Measurements from ENCODE around the gene GABRB2. TPM values are rescaled to one million over a fixed set of nuclear protein-coding genes. Genes with fewer than 3 reads are reported as not detected.

GABRB2 gene
- total and polyA plus RNA-seq, 11 donors: 0.04 to 3.8 (median 0.16) TPM; not detected in 7

DNA sequence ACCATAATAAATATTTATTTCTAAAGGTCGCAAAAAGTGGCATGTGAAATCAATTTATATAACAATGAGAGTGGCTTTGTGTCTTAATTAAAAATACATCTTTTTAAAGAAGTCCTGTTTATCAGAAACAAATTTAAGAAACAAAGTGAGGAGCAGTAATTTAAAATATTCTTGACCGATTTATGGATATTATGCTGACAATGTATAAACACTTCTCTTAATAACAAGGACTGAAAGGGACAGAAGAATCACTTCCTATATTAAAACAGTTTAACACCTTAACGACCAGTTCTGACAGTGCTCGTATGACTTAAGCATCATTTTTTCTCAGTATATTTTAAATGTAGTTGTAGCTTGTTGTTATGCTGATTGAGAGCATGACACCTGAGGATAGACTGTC, 149.1 kb downstream of the GABRB2 start:
- DNase-seq (no peak), ATAC-seq (no peak)
- WGBS, 4 donors: 83 to 87% (median 84%) methylated on average over 4 of the region's 4 CpGs
- Histone ChIP-seq H3K36me3 (no peaks in the 10 kb centered on the region), H3K27ac (no peak overlapping the region), H3K27me3 (no peaks in the 10 kb centered on the region), H3K9me3 (no peaks in the 10 kb centered on the region), H3K4me3 (no peak overlapping the region), H3K4me1 (no peaks in the 10 kb centered on the region)
- TF ChIP-seq POLR2A (IDR thresholded peaks at IDR 0.05): no peak
- TF ChIP-seq, protein P1, sequence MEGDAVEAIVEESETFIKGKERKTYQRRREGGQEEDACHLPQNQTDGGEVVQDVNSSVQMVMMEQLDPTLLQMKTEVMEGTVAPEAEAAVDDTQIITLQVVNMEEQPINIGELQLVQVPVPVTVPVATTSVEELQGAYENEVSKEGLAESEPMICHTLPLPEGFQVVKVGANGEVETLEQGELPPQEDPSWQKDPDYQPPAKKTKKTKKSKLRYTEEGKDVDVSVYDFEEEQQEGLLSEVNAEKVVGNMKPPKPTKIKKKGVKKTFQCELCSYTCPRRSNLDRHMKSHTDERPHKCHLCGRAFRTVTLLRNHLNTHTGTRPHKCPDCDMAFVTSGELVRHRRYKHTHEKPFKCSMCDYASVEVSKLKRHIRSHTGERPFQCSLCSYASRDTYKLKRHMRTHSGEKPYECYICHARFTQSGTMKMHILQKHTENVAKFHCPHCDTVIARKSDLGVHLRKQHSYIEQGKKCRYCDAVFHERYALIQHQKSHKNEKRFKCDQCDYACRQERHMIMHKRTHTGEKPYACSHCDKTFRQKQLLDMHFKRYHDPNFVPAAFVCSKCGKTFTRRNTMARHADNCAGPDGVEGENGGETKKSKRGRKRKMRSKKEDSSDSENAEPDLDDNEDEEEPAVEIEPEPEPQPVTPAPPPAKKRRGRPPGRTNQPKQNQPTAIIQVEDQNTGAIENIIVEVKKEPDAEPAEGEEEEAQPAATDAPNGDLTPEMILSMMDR (IDR thresholded peaks at IDR 0.05): no peak
- intact Hi-C loops (cut with DNase I): no loop called here

DNA sequence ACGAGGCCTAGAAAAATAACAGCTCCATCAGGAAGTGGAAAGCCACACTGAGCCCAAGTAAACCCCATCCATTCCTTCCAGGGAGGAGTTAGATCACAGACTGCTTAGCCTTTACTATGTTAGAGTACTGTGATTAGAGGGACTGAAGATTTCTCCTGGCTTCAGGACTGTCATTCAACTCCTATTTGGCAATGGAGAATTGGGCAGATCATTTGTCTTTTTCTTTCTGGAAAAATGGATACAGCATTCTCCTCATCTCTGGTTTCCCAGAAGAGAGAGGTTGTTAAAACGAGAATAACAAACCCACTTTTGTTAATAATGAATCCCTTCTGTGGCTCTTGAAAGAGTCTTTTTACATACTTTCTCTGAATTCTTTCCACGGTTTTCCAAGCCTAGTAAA, 150.4 kb downstream of the GABRB2 start:
- 56 to 60% (median 56%) methylated on average over 3 of the region's 3 CpGs for WGBS, 4 donors
- Histone ChIP-seq H3K27me3 (no peaks in the 10 kb centered on the region), H3K27ac (no peak overlapping the region), H3K4me1 (no peaks in the 10 kb centered on the region), H3K9me3 (no peaks in the 10 kb centered on the region), H3K36me3 (no peaks in the 10 kb centered on the region), H3K4me3 (no peak overlapping the region)
- TF ChIP-seq POLR2A (IDR thresholded peaks at IDR 0.05): no peak
- TF ChIP-seq, protein P1 (IDR thresholded peaks at IDR 0.05): no peak
- ATAC-seq: no peak
- intact Hi-C loops (cut with DNase I): no loop called here
- DNase-seq: no peak

DNA sequence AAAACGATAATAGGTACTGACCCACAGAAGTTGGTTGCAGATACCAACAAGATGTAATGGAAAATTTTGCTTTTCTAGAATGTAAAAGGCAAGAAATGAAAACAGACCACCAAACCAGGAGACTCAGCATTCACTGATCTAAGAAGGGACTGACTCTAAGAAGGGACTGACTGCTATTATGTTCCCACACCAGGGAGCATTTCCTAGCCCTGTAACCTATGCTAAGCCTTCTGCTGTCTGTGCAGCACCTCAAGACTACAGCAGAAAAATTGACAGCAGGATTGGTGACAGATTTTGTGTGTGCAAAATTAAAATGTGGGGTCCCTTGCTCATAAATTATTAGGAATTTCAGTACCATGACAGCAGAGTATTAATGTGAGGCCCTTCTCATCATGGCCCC, 154.8 kb downstream of the GABRB2 start:
- Histone ChIP-seq H3K36me3 (no peaks in the 10 kb centered on the region), H3K27ac (no peak overlapping the region), H3K27me3 (no peaks in the 10 kb centered on the region), H3K4me3 (no peak overlapping the region), H3K4me1 (no peaks in the 10 kb centered on the region), H3K9me3 (no peaks in the 10 kb centered on the region)
- DNase-seq (no peak), ATAC-seq (no peak)
- 75 to 83% (median 76%) methylated on average over 1 of the region's 1 CpG for WGBS, 4 donors
- no peak for TF ChIP-seq POLR2A (IDR thresholded peaks at IDR 0.05)
- TF ChIP-seq, protein P1 (IDR thresholded peaks at IDR 0.05): no peak
- intact Hi-C loops (cut with DNase I): no loop called here

DNA sequence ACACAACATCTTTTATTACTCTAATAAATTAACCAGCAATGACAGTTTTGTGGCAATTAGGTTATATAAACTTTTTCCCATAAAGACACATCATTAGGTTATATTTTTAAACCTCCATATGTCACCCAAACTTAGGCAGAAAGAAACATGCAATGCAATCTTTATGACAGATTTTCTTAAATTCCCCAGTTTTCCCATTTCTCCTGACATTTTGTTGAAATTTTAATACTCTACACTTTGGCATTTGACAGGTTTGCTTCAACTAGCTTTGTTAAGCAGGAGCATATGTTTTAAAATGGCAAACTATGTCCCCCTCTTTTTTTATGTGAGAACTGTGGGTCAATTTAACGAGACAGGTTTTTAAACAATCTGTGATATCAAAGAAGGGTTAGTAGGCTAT, 155.5 kb downstream of the GABRB2 start:
- no peaks in the 10 kb centered on the region for H3K36me3 ChIP-seq
- no peaks in the 10 kb centered on the region for H3K4me1 ChIP-seq
- H3K9me3 ChIP-seq: no peaks in the 10 kb centered on the region
- DNase-seq: no peak
- H3K27ac ChIP-seq: no peak overlapping the region
- 71 to 88% (median 86%) methylated on average over 1 of the region's 1 CpG for WGBS, 4 donors
- TF ChIP-seq, protein P1 (IDR thresholded peaks at IDR 0.05): no peak
- H3K4me3 ChIP-seq: no peak overlapping the region
- ATAC-seq: no peak
- H3K27me3 ChIP-seq: no peaks in the 10 kb centered on the region
- intact Hi-C loops (cut with DNase I): no loop called here

All from heart left ventricle (tissue), 16 donors.